ENCODE results near the gene SELENOP. TPM values are rescaled to one million over a fixed set of nuclear protein-coding genes. Genes with fewer than 3 reads are reported as not detected.

SELENOP gene
- total RNA-seq, 2 experiments from 2014 or later = not detected

DNA sequence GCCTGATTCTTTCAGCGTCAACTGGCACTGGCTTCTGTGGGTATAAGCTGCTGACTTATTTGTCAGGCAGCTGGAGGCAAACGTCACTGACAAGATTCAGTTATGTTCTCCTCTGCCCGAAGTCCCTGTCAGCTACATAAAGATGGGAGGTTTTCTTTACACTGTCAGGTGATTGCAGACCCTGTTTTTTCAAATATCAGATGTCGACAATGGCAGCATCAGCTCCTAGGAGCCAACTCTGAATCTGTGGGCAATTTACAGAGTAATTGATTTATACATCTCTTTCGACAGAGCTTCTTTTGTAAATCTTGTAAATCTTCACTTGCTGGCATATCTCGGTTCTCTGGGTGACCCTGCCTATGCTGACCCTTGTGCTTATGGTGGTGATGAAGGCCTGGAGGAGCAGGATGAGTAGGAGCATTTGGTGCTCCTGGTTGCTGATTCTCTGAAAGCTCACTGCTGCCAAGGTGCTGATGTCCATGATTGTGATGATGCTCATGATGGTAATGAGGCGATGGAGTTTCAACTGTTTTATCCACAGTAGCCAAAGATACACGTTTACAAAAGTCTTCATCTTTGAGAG, 10.9 kb downstream of the SELENOP start:
- H3K4me1 Mint-ChIP-seq = no peaks in the 10 kb centered on the region
- DNase-seq = no peak
- no peak overlapping the region for H3K4me3 Mint-ChIP-seq
- ChIA-PET POLR2A (no interaction called here), CTCF (no interaction called here)
- H3K27ac Mint-ChIP-seq = no peak overlapping the region
- H3K27me3 Mint-ChIP-seq = no peaks in the 10 kb centered on the region
- H3K36me3 Mint-ChIP-seq (ENCODE audit: low read depth) = peaks cover 9% of the 10 kb centered on the region
- peaks cover 4% of the 10 kb centered on the region for H3K9me3 Mint-ChIP-seq

DNA sequence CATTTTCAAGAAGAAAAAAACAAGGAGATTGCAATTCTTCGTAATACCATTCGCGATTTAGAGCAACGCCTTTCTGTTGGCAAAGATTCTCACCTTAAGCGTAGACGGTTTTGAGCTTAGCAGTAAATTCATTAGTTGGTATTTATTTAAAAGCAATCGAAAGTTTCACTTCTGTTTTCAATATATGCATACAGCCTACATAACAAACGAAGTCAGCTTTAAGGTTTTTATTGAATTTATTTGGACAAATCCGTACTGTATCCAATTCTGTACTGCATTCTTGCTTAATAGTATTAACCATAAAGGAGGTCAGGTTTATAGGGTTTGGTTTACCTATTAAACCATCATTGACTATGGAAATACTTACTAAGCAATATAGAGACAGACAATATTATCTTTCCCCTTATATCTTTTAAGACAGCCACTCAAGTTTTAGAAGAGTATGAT, 12.0 kb downstream of the SELENOP start:
- H3K27me3 Mint-ChIP-seq = no peaks in the 10 kb centered on the region
- no peak for DNase-seq
- no peaks in the 10 kb centered on the region for H3K4me1 Mint-ChIP-seq
- no peak overlapping the region for H3K27ac Mint-ChIP-seq
- H3K4me3 Mint-ChIP-seq = no peak overlapping the region
- peaks cover 9% of the 10 kb centered on the region for H3K36me3 Mint-ChIP-seq (ENCODE audit: low read depth)
- POLR2A ChIA-PET = no interaction called here
- H3K9me3 Mint-ChIP-seq = peaks cover 4% of the 10 kb centered on the region
- CTCF ChIA-PET = no interaction called here

GRCh38 chr5:42799241-42799608, 12.5 kb downstream of the SELENOP start:
- Mint-ChIP-seq H3K36me3 (ENCODE audit: low read depth) (peaks cover 9% of the 10 kb centered on the region), H3K4me1 (no peaks in the 10 kb centered on the region), H3K4me3 (no peak overlapping the region), H3K9me3 (peaks cover 8% of the 10 kb centered on the region), H3K27me3 (no peaks in the 10 kb centered on the region), H3K27ac (no peak overlapping the region)
- ChIA-PET POLR2A (no interaction called here), CTCF (no interaction called here)
- no peak for DNase-seq

DNA sequence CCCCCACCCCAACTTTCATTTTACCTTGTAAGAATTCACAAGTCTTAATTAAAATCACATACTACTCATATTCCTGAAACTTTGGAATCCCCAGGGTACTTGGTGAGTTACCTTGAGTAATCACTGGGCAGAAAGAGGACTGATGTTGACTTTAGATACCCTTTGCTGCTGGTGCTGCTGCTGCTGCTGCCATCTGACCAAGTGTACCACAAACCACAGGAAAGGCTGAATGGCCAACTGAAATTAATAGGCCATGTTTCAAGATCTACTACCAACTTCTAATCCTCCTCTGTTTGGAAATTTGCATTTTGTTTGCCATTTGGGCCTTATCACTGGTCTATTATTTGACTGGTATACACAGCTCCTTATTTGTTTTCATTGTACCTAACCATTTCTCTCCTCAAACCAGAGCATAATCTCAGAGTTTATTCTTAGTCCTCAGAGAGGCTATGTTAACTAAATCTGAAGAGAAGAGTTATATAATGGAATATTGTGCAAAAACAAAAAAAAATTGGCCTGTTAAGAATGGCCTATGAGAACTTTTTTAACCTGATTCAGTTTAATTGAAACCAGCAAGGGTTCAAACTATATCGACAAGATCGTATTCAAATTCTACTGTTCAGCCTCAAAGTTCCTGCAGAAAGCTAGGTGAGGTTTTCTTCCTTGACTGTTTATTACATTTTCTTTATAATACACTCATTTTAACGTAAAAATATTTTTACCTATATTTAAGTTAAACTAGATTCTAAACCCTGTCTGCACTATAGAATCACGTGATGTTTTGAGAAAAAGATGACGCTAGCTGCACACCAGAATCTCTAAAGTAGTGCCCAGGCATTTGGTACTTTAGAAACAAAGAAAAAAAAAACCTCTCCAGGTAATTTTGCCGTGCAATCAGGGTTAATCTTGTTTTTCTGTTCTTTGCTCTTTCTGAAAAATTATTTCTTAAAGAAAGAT, 13.1 kb downstream of the SELENOP start:
- DNase-seq = no peak
- ChIA-PET POLR2A (no interaction called here), CTCF (no interaction called here)
- H3K36me3 Mint-ChIP-seq (ENCODE audit: low read depth) = peaks cover 12% of the 10 kb centered on the region
- no peak overlapping the region for H3K27ac Mint-ChIP-seq
- H3K4me1 Mint-ChIP-seq = no peaks in the 10 kb centered on the region
- H3K27me3 Mint-ChIP-seq = no peaks in the 10 kb centered on the region
- peaks cover 10% of the 10 kb centered on the region for H3K9me3 Mint-ChIP-seq
- no peak overlapping the region for H3K4me3 Mint-ChIP-seq

GRCh38 chr5:42791151-42791550, 20.5 kb downstream of the SELENOP start:
- H3K4me1 Mint-ChIP-seq = no peaks in the 10 kb centered on the region
- ChIA-PET POLR2A (no interaction called here), CTCF (no interaction called here)
- H3K27me3 Mint-ChIP-seq = no peaks in the 10 kb centered on the region
- no peak for DNase-seq
- H3K36me3 Mint-ChIP-seq (ENCODE audit: low read depth) = peaks cover 12% of the 10 kb centered on the region
- no peak overlapping the region for H3K27ac Mint-ChIP-seq
- no peak overlapping the region for H3K4me3 Mint-ChIP-seq
- peaks cover 19% of the 10 kb centered on the region for H3K9me3 Mint-ChIP-seq

DNA sequence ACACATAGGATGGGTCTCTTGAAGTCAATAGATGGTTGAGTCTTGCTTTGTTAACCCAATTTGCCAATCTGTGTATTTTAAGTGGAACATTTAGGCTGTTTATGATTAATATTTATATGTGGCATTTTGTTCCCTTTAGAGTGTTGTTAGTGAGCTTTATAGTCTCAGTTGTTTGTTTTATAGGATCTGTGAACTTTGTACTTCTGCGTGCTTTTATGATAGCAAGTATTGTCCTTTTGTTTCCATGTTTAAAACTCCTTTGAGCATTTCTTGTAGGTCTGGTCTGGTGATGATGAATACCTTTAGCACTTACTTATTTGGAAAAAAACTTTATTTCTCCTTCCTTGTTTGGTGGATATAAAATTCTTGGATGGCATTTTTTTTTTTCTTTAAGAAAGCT, 23.8 kb downstream of the SELENOP start:
- CTCF ChIA-PET = interaction anchor here (0.6 kb wide), 1 partner anchor 755 kb away, joined by 4 read pairs; no protein-coding TSS in a partner anchor
- H3K27me3 Mint-ChIP-seq = no peaks in the 10 kb centered on the region
- peaks cover 21% of the 10 kb centered on the region for H3K36me3 Mint-ChIP-seq (ENCODE audit: low read depth)
- no peaks in the 10 kb centered on the region for H3K4me1 Mint-ChIP-seq
- H3K27ac Mint-ChIP-seq = no peak overlapping the region
- POLR2A ChIA-PET = no interaction called here
- H3K9me3 Mint-ChIP-seq = peaks cover 23% of the 10 kb centered on the region
- DNase-seq = no peak
- H3K4me3 Mint-ChIP-seq = no peak overlapping the region

DNA sequence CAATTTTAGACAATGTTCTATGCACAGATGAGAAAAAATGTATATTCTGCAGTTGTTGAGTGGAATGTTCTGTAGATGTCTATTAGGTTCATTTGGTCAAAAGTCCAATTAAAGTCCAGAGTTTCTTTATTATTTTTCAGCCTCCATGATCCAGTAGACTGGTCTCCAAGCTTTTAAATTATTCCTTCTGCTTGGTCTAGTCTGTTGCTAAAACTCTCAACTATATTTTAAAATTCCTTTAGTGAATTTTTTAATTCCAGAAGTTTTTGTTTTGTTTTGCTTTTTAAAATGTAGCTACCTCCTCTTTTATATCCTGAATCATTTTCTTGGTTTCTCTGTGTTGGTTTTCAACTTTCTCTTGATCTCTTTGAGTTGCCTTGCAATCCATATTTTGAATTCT, 24.6 kb downstream of the SELENOP start:
- no peaks in the 10 kb centered on the region for H3K4me1 Mint-ChIP-seq
- H3K27ac Mint-ChIP-seq = no peak overlapping the region
- H3K4me3 Mint-ChIP-seq = no peak overlapping the region
- no peak for DNase-seq
- peaks cover 23% of the 10 kb centered on the region for H3K9me3 Mint-ChIP-seq
- H3K27me3 Mint-ChIP-seq = no peaks in the 10 kb centered on the region
- peaks cover 21% of the 10 kb centered on the region for H3K36me3 Mint-ChIP-seq (ENCODE audit: low read depth)
- POLR2A ChIA-PET = no interaction called here
- CTCF ChIA-PET = no interaction called here

- Mint-ChIP-seq H3K4me3 (no peak overlapping the region), H3K27ac (no peak overlapping the region), H3K4me1 (no peaks in the 10 kb centered on the region), H3K27me3 (no peaks in the 10 kb centered on the region), H3K36me3 (ENCODE audit: low read depth) (peaks cover 21% of the 10 kb centered on the region), H3K9me3 (peaks cover 23% of the 10 kb centered on the region)
- ChIA-PET POLR2A (no interaction called here), CTCF (no interaction called here)
- DNase-seq = no peak
These were observed 25.9 kb downstream of the SELENOP start for GRCh38 chr5:42785756-42786155.

DNA sequence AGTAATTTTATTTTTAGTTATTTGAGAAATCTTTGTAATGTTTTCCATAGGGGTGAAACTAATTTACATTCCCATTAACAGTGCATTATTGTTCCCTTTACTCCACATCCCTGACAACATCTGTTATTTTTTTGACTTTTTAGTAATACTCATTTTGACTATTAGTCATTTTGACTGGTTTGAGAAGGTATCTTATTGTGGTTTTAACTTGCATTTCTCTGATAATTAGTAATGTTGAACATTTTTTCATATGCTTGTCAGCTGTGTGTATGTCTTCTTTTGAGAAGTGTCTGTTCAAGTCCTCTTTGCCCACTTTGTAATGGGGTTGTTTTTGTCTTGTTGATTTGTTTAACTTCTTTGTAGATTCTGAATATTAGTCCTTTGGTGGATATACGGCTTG, 27.6 kb downstream of the SELENOP start:
- CTCF ChIA-PET = no interaction called here
- H3K27me3 Mint-ChIP-seq = no peaks in the 10 kb centered on the region
- no peak overlapping the region for H3K4me3 Mint-ChIP-seq
- POLR2A ChIA-PET = no interaction called here
- no peaks in the 10 kb centered on the region for H3K4me1 Mint-ChIP-seq
- H3K36me3 Mint-ChIP-seq (ENCODE audit: low read depth) = peaks cover 21% of the 10 kb centered on the region
- H3K9me3 Mint-ChIP-seq = peaks cover 21% of the 10 kb centered on the region
- no peak for DNase-seq
- no peak overlapping the region for H3K27ac Mint-ChIP-seq

DNA sequence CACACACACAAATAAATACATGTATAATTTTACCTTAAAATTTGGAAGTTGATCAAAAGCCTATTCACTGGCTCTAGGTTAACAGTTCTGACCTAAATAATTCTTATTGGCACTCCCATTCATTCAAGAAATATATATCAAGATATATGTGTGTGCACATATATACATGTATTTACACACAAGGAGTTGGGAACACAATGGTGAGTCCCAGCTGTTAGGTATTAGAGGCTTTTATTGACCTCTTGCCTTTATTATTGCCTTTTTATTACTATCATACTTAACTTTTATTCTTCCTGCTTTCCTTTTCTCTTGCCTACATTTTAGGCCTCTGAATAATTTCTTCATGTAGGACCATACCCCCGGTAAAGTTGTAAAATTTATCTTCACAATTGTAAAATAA, 30.1 kb downstream of the SELENOP start:
- H3K4me1 Mint-ChIP-seq = peaks cover 11% of the 10 kb centered on the region
- ChIA-PET POLR2A (no interaction called here), CTCF (no interaction called here)
- no peak overlapping the region for H3K4me3 Mint-ChIP-seq
- peaks cover 3% of the 10 kb centered on the region for H3K27me3 Mint-ChIP-seq
- H3K36me3 Mint-ChIP-seq (ENCODE audit: low read depth) = peaks cover 15% of the 10 kb centered on the region
- no peak for DNase-seq
- peaks cover 13% of the 10 kb centered on the region for H3K9me3 Mint-ChIP-seq
- no peak overlapping the region for H3K27ac Mint-ChIP-seq

DNA sequence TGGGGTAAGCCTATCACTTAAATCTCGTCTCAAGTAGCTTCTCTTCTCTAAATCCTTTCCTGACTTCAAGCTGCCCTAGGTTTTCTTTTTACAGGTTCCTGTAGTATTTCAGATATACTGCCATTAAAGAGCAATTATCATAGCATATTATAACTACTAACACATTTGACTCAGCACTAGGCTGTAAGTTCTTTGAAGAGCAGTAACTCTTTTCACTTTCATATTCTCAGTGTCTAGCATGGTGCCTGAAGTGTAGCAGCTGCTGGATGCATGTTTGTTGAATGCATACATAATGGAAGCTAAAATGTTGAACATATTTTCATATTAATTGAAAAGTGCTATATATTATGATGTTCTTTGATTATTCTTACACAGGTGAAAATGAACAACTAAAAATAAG, 32.6 kb downstream of the SELENOP start:
- H3K27me3 Mint-ChIP-seq = peaks cover 3% of the 10 kb centered on the region
- no peaks in the 10 kb centered on the region for H3K9me3 Mint-ChIP-seq
- POLR2A ChIA-PET = no interaction called here
- CTCF ChIA-PET = no interaction called here
- peaks cover 11% of the 10 kb centered on the region for H3K4me1 Mint-ChIP-seq
- no peaks in the 10 kb centered on the region for H3K36me3 Mint-ChIP-seq (ENCODE audit: low read depth)
- no peak overlapping the region for H3K27ac Mint-ChIP-seq
- no peak overlapping the region for H3K4me3 Mint-ChIP-seq
- DNase-seq = no peak

DNA sequence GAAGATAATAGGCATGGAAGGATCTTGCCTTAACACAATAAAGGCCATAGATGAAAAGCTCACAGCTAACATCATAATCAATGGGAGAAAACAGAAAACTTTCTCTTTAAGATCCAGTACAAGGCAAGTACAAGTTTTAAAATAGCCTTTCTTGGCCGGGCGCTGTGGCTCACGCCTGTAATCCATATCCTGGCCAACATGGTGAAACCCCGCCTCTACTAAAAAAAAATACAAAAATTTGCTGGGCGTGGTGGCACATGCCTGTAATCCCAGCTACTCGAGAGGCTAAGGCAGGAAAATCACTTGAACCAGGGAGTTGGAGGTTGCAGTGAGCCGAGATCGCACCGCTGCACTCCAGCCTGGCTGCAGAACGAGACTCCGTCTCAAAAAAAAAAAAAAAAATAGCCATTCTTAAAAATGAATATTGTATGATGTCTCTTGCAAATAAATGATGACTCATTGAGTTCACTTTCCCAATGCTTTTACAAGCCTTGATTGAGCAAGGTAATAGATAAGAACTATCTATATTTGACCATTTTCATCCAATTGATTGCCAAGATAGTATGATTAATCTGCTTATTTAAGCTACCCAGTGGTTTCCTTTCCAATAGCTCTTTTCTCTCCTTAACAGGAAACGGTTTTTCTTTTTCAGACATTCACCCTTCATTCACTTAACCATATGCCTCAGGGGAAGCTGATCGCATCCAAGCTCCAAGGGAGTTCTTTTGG, 39.3 kb downstream of the SELENOP start:
- no peaks in the 10 kb centered on the region for H3K9me3 Mint-ChIP-seq
- no peak for DNase-seq
- no peak overlapping the region for H3K27ac Mint-ChIP-seq
- H3K27me3 Mint-ChIP-seq = no peaks in the 10 kb centered on the region
- POLR2A ChIA-PET = no interaction called here
- H3K4me1 Mint-ChIP-seq = no peaks in the 10 kb centered on the region
- CTCF ChIA-PET = no interaction called here
- H3K4me3 Mint-ChIP-seq = no peak overlapping the region
- H3K36me3 Mint-ChIP-seq (ENCODE audit: low read depth) = no peaks in the 10 kb centered on the region

DNA sequence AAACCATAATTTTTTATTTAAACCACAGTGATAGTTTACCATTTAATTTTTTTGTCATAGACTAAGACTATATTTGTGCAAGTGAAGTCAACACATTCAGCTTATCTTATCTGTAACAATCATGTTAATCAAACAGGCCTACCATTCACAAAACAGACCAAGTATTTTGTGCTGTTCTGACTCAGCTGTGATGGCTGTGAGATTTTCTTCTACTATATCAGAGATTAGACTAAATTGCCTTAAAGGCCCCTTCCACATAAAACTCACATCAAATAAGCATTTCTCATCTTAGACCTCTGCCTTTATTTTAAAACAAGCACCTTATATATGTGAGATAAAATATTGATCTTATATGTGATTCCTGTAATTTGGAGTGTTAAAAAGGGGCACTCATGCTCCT, 41.7 kb downstream of the SELENOP start:
- H3K27me3 Mint-ChIP-seq = peaks cover 2% of the 10 kb centered on the region
- H3K4me3 Mint-ChIP-seq = no peak overlapping the region
- no peaks in the 10 kb centered on the region for H3K4me1 Mint-ChIP-seq
- H3K36me3 Mint-ChIP-seq (ENCODE audit: low read depth) = no peaks in the 10 kb centered on the region
- H3K9me3 Mint-ChIP-seq = no peaks in the 10 kb centered on the region
- H3K27ac Mint-ChIP-seq = no peak overlapping the region
- no peak for DNase-seq
- POLR2A ChIA-PET = no interaction called here
- CTCF ChIA-PET = no interaction called here

Measured in activated CD4-positive, alpha-beta T cell treated with anti-CD3 and anti-CD28 coated beads, Interleukin-2, amount 10 ng/mL, durations not matched to agents 7 days and 5 days (primary cell).